GM19035 (cell line): ENCODE results near the gene C6orf52.
"Not testable (repeated sequence)": the region's sequence is repeated elsewhere in the genome, so short reads cannot be mapped to it uniquely, and the experiment has no call there.

Source experiments
- ATAC-seq: cut with Tn5 transposase; IDR thresholded peaks from one replicate; pipeline ENCODE4 v1.9.1; 2021; ENCODE audit not compliant: unreplicated experiment

The C6orf52 gene

GRCh38 chr6:10694302-10695085 is at the start of gene C6orf52, which contains the start of gene PAK1IP1:
Gene C6orf52, minus strand, starts transcription at chr6:10694616. Its CDS starts 7,066 bp downstream, at chr6:10687550.
Gene PAK1IP1, plus strand, starts transcription at chr6:10694972. Its CDS starts 14 bp downstream, at chr6:10694986.
- peak; percentile 99 for ATAC-seq

GRCh38 chr6:10743515-10743914 is 49.1 kb upstream of the C6orf52 start:
- no peak for ATAC-seq

GRCh38 chr6:10742251-10742650 is 47.8 kb upstream of the C6orf52 start:
- ATAC-seq, result no peak

GRCh38 chr6:10741643-10742042 is 47.2 kb upstream of the C6orf52 start:
- ATAC-seq, result not testable (repeated sequence)

- ATAC-seq, result no peak
Measured at GRCh38 chr6:10740061-10740460, 45.6 kb upstream of the C6orf52 start.

GRCh38 chr6:10736731-10737130 is 42.3 kb upstream of the C6orf52 start:
- no peak for ATAC-seq

- no peak for ATAC-seq
Measured at GRCh38 chr6:10733863-10734262, 39.4 kb upstream of the C6orf52 start.

- no peak for ATAC-seq
Measured at GRCh38 chr6:10733151-10733715, 38.8 kb upstream of the C6orf52 start.

- no peak for ATAC-seq
Measured at GRCh38 chr6:10730254-10730653, 35.8 kb upstream of the C6orf52 start.

GRCh38 chr6:10725716-10726115 is 31.3 kb upstream of the C6orf52 start:
- ATAC-seq, result no peak

GRCh38 chr6:10725044-10725443 is 30.6 kb upstream of the C6orf52 start:
- ATAC-seq, result no peak

- ATAC-seq, result no peak
Measured at GRCh38 chr6:10723567-10723881, 29.1 kb upstream of the C6orf52 start.

- ATAC-seq, result peak; percentile 98
Measured at GRCh38 chr6:10722820-10723566, 28.6 kb upstream of the C6orf52 start, which contains the start of gene TMEM14C. Gene TMEM14C, plus strand, starts transcription at chr6:10723070. Its CDS starts 1,544 bp downstream, at chr6:10724614.

GRCh38 chr6:10722570-10722819 is 28.1 kb upstream of the C6orf52 start:
- no peak for ATAC-seq

- no peak for ATAC-seq
Measured at GRCh38 chr6:10721850-10722569, 27.6 kb upstream of the C6orf52 start.

- not testable (repeated sequence) for ATAC-seq
Measured at GRCh38 chr6:10720960-10721849, 26.8 kb upstream of the C6orf52 start.

- ATAC-seq, result no peak
Measured at GRCh38 chr6:10720265-10720959, 26.0 kb upstream of the C6orf52 start.

GRCh38 chr6:10719964-10720264 is 25.5 kb upstream of the C6orf52 start:
- no peak for ATAC-seq

- no peak for ATAC-seq
Measured at GRCh38 chr6:10719296-10719963, 25.0 kb upstream of the C6orf52 start.
